ENCODE data around the gene SERPINB7. TPM values are rescaled to one million over a fixed set of nuclear protein-coding genes. Genes with fewer than 3 reads are reported as not detected.

Gene SERPINB7
- total RNA-seq, 1 experiment from 2014 or later, result not detected

GRCh38 chr18:63789327-63789726 lies 14.1 kb downstream of the SERPINB7 start:
- no peak overlapping the region for H3K4me3 Mint-ChIP-seq
- no peaks in the 10 kb centered on the region for H3K36me3 Mint-ChIP-seq
- ChIA-PET POLR2A (no interaction called here), CTCF (no interaction called here)
- no peak overlapping the region for H3K27ac Mint-ChIP-seq
- no peaks in the 10 kb centered on the region for H3K27me3 Mint-ChIP-seq (ENCODE audit: low read depth)
- H3K9me3 Mint-ChIP-seq, result no peaks in the 10 kb centered on the region
- TF ChIP-seq, protein P1, sequence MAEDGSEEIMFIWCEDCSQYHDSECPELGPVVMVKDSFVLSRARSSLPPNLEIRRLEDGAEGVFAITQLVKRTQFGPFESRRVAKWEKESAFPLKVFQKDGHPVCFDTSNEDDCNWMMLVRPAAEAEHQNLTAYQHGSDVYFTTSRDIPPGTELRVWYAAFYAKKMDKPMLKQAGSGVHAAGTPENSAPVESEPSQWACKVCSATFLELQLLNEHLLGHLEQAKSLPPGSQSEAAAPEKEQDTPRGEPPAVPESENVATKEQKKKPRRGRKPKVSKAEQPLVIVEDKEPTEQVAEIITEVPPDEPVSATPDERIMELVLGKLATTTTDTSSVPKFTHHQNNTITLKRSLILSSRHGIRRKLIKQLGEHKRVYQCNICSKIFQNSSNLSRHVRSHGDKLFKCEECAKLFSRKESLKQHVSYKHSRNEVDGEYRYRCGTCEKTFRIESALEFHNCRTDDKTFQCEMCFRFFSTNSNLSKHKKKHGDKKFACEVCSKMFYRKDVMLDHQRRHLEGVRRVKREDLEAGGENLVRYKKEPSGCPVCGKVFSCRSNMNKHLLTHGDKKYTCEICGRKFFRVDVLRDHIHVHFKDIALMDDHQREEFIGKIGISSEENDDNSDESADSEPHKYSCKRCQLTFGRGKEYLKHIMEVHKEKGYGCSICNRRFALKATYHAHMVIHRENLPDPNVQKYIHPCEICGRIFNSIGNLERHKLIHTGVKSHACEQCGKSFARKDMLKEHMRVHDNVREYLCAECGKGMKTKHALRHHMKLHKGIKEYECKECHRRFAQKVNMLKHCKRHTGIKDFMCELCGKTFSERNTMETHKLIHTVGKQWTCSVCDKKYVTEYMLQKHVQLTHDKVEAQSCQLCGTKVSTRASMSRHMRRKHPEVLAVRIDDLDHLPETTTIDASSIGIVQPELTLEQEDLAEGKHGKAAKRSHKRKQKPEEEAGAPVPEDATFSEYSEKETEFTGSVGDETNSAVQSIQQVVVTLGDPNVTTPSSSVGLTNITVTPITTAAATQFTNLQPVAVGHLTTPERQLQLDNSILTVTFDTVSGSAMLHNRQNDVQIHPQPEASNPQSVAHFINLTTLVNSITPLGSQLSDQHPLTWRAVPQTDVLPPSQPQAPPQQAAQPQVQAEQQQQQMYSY (CRISPR knock-in tag; IDR thresholded peaks at IDR 0.05), result no peak
- no peak for TF ChIP-seq CDX4 (CRISPR knock-in tag; IDR thresholded peaks at IDR 0.05; ENCODE audit: borderline replicate concordance)
- TF ChIP-seq, protein P2, sequence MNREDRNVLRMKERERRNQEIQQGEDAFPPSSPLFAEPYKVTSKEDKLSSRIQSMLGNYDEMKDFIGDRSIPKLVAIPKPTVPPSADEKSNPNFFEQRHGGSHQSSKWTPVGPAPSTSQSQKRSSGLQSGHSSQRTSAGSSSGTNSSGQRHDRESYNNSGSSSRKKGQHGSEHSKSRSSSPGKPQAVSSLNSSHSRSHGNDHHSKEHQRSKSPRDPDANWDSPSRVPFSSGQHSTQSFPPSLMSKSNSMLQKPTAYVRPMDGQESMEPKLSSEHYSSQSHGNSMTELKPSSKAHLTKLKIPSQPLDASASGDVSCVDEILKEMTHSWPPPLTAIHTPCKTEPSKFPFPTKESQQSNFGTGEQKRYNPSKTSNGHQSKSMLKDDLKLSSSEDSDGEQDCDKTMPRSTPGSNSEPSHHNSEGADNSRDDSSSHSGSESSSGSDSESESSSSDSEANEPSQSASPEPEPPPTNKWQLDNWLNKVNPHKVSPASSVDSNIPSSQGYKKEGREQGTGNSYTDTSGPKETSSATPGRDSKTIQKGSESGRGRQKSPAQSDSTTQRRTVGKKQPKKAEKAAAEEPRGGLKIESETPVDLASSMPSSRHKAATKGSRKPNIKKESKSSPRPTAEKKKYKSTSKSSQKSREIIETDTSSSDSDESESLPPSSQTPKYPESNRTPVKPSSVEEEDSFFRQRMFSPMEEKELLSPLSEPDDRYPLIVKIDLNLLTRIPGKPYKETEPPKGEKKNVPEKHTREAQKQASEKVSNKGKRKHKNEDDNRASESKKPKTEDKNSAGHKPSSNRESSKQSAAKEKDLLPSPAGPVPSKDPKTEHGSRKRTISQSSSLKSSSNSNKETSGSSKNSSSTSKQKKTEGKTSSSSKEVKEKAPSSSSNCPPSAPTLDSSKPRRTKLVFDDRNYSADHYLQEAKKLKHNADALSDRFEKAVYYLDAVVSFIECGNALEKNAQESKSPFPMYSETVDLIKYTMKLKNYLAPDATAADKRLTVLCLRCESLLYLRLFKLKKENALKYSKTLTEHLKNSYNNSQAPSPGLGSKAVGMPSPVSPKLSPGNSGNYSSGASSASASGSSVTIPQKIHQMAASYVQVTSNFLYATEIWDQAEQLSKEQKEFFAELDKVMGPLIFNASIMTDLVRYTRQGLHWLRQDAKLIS (CRISPR knock-in tag; IDR thresholded peaks at IDR 0.05; ENCODE audit: borderline replicate concordance), result no peak
- TF ChIP-seq ZNF671 (CRISPR knock-in tag; IDR thresholded peaks at IDR 0.05), result no peak
- no peak for TF ChIP-seq SOX15 (CRISPR knock-in tag; IDR thresholded peaks at IDR 0.05)
- TF ChIP-seq FOXP4 (CRISPR knock-in tag; IDR thresholded peaks at IDR 0.05), result no peak
- no peak for TF ChIP-seq GRHL2 (CRISPR knock-in tag; IDR thresholded peaks at IDR 0.05; ENCODE audit: insufficient replicate concordance, severe bottlenecking)
- no peak for TF ChIP-seq TEAD4 (CRISPR knock-in tag; IDR thresholded peaks at IDR 0.05)
- TF ChIP-seq ZNF423 (CRISPR knock-in tag; IDR thresholded peaks at IDR 0.05), result no peak
- TF ChIP-seq, protein P3, sequence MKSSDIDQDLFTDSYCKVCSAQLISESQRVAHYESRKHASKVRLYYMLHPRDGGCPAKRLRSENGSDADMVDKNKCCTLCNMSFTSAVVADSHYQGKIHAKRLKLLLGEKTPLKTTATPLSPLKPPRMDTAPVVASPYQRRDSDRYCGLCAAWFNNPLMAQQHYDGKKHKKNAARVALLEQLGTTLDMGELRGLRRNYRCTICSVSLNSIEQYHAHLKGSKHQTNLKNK (CRISPR knock-in tag; IDR thresholded peaks at IDR 0.05), result no peak
- no peak for TF ChIP-seq ZBTB21 (CRISPR knock-in tag; IDR thresholded peaks at IDR 0.05; ENCODE audit: borderline replicate concordance)
- TF ChIP-seq ZNF121 (CRISPR knock-in tag; IDR thresholded peaks at IDR 0.05), result no peak
- no peak for TF ChIP-seq ZNF512 (CRISPR knock-in tag; IDR thresholded peaks at IDR 0.05; ENCODE audit: borderline replicate concordance)
- no peak for TF ChIP-seq MLX (CRISPR knock-in tag; IDR thresholded peaks at IDR 0.05)
- no peak for DNase-seq (ENCODE audit: low spot score)
- ATAC-seq, result no peak
- no peaks in the 10 kb centered on the region for H3K4me1 Mint-ChIP-seq

All from WTC11 (cell line).